Body of pancreas (tissue), 4 donors: Measurements from ENCODE around the gene OR6B2. TPM values are rescaled to one million over a fixed set of nuclear protein-coding genes. Genes with fewer than 3 reads are reported as not detected.

Experiments
- ATAC-seq: fragments of 150-250 bp; one replicate; pipeline ENCODE4 v1.9.1; 2016
- DNase-seq, 4 donors: peaks; one replicate each; pipeline ENCODE4 v3.0.0-alpha.2; 2019
- H3K27ac ChIP-seq, 4 donors: fragments of 200-600 bp; sonication (generic); 1 replicate in 3 of 4; 2 replicates in 1 of 4; pipeline versions ENCODE4 v1.5.1 to v1.6.1; 2016 to 2019; ENCODE audit warnings: mild to moderate bottlenecking in 1 of 4, mixed read lengths in 1 of 4, moderate library complexity in 1 of 4
- H3K27me3 ChIP-seq, 2 donors: fragments of 200-600 bp; sonication (generic); one replicate each; pipeline ENCODE4 v1.6.0; 2016; ENCODE audit warnings: mild to moderate bottlenecking in 1 of 2
- H3K36me3 ChIP-seq, 2 donors: fragments of 200-600 bp; sonication (generic); replicated peaks in 1 of 2; 2 replicates each; pipeline ENCODE4 v1.5.1; 2016; ENCODE audit warnings: low read depth in 2 of 2; ENCODE audit not compliant: insufficient read depth in 1 of 2
- H3K4me1 ChIP-seq: fragments of 200-600 bp; sonication (generic); one replicate; pipeline ENCODE4 v1.6.0; 2016
- H3K4me3 ChIP-seq, 2 donors: fragments of 200-600 bp; sonication (generic); 1 replicate in 1 of 2; 2 replicates in 1 of 2; pipeline ENCODE4 v1.5.1; 2016 to 2019
- H3K9me3 ChIP-seq, 3 donors: fragments of 200-600 bp; sonication (generic); 1 replicate in 2 of 3; 2 replicates in 1 of 3; pipeline ENCODE4 v1.5.1; 2016
- POLR2A ChIP-seq, 3 donors: fragments of 450-650 bp; IDR thresholded peaks; one replicate each; pipeline ENCODE4 v1.6.1; 2016; ENCODE audit warnings: antibody characterized with exemption in 3 of 3, mild to moderate bottlenecking in 2 of 3
- WGBS, 2 donors: methylation state at CpG; one replicate each; pipeline ENCODE4 v1.1.5; 2017; 5-methylcytosine and 5-hydroxymethylcytosine counted together
- intact Hi-C: fragments of 100-400 bp; cut with DNase I; formaldehyde crosslinking; loops from one replicate; pipeline ENCODE4 v1.15.1; 2023
- total RNA-seq, 2 donors: library from RNA; depleted of rRNA; stranded (reverse); fragments of >200 nt; gene quantifications; one replicate each; pipeline ENCODE4 v1.1.0, GENCODE V29; 2016
- TF ChIP-seq, protein P1 (sequence below), 7 experiments: fragments of 450-650 bp in 4 of 7; fragments of 200-600 bp in 3 of 7; sonication (generic) in 3 of 7; IDR thresholded peaks; one replicate each; pipeline ENCODE4 v1.5.1; 2016 to 2019; ENCODE audit warnings: antibody characterized with exemption in 7 of 7

Gene OR6B2
- total RNA-seq, 2 donors from 2014 or later, result not detected

DNA sequence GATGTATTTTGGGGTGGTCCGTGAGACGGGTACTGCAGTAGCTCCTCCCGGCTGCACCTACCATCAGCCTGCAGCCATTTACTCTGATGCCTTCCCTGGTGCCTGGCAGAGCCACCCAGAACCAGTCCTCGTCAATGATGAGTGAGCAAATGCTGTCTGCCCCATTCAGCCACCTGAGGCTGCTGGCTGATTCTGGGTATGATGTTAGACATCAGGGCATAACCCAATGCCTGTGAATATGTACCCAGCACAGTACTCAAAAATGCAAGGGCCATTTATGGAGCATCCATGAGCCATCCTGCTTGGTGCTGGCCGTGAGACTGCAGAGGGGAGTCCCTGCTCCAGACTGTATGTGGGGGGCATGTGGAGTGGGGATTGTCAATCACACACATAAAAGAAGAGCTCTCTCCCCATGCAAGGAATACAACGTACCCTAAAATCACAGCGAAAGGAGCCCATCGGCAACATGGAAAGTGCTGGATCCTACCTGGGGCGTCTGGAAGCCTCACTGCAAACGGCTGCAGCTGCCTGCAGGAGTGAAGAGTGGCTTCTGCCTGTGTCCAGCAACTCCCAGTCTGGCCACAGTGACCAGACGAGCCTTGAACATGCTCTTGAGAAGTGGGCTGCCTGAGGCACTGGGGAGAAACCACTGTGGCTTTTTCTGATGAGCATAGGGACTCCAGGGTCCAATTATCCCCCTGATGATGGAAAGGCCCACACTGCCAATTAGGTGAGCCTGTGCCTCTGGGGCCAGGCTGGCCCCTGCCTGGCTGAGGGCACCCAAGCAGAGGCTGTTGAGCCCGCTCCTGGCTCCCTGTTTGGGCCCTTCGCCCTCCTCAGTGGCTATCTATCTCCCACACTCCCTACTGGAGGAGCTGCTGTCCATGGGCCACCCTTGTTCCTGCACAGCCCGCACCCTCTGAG, 2.4 kb upstream of the OR6B2 start:
- no peak for DNase-seq
- no peak for ATAC-seq

DNA sequence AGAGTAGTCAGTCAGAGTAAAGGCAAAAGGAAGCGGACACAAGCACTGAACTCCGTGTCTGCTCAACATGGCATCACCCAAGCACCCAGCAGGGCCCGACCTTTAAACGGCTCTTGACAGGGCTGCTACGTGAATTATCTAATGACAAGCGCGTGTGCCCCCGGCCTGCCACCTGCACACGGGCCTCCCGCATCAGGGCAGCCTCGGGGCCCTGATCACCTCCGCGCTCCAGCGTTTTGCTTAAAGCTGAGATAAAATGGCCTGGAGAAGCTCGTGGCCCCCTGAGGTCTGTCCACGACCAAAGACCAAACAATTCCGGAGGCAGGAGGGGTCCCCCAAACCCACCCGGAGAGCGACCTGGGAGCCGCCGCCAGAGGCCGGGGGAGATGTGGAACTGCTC, 5.5 kb downstream of the OR6B2 start:
- Histone ChIP-seq H3K36me3 (peaks cover 0 to 11% of the 10 kb centered on the region in 2 donors), H3K27me3 (no peaks in the 10 kb centered on the region), H3K4me1 (peaks cover 18% of the 10 kb centered on the region), H3K9me3 (no peaks in the 10 kb centered on the region), H3K4me3 (peak overlapping the region; percentile 79 to 99), H3K27ac (peak overlapping the region; percentile 80 to 98 (median 92))
- WGBS, 2 donors, result 0% methylated on average over 5 to 22 of the region's 22 CpGs
- peak in 1 of 4 donors; percentile 18 for DNase-seq
- no peak for ATAC-seq
- intact Hi-C loops, result no loop called here
- no peak for TF ChIP-seq POLR2A (IDR thresholded peaks at IDR 0.05)
- TF ChIP-seq, protein P1, sequence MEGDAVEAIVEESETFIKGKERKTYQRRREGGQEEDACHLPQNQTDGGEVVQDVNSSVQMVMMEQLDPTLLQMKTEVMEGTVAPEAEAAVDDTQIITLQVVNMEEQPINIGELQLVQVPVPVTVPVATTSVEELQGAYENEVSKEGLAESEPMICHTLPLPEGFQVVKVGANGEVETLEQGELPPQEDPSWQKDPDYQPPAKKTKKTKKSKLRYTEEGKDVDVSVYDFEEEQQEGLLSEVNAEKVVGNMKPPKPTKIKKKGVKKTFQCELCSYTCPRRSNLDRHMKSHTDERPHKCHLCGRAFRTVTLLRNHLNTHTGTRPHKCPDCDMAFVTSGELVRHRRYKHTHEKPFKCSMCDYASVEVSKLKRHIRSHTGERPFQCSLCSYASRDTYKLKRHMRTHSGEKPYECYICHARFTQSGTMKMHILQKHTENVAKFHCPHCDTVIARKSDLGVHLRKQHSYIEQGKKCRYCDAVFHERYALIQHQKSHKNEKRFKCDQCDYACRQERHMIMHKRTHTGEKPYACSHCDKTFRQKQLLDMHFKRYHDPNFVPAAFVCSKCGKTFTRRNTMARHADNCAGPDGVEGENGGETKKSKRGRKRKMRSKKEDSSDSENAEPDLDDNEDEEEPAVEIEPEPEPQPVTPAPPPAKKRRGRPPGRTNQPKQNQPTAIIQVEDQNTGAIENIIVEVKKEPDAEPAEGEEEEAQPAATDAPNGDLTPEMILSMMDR (IDR thresholded peaks at IDR 0.05), result no peak

More for the DNA sequence above, 2.4 kb upstream of the OR6B2 start:
- WGBS, 2 donors, result 48 to 55% methylated on average over 9 to 14 of the region's 14 CpGs
- Histone ChIP-seq H3K27ac (no peak overlapping the region), H3K4me3 (no peak overlapping the region), H3K36me3 (no peaks in the 10 kb centered on the region), H3K4me1 (no peaks in the 10 kb centered on the region), H3K27me3 (no peaks in the 10 kb centered on the region), H3K9me3 (no peaks in the 10 kb centered on the region)
- intact Hi-C loops, result no loop called here
- TF ChIP-seq, protein P1 (IDR thresholded peaks at IDR 0.05), result no peak
- TF ChIP-seq POLR2A (IDR thresholded peaks at IDR 0.05), result no peak

DNA sequence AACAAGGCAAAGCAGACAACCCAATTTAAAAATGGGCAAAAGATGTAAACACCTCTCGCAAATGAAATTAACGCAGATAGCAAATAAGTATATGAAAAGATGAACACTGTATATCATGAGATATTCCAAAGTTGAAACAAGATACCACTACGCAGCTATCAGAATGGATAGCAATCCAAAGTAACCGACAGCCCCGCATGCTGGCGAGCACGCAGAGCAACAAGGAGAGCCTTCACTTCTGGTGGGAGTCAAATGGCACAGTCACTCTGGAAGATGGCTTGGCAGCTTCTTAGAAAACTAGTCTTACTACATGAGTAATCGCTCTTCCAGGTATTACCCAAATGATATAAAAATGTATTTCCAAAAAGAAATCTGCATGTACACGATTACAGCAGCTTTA, 6.4 kb downstream of the OR6B2 start:
- 64 to 66% methylated on average over 9 of the region's 9 CpGs for WGBS, 2 donors
- no peak for DNase-seq
- intact Hi-C loops, result no loop called here
- H3K36me3 ChIP-seq, result peaks cover 0 to 13% of the 10 kb centered on the region in 2 donors
- H3K9me3 ChIP-seq, result no peaks in the 10 kb centered on the region
- ATAC-seq, result no peak
- H3K27me3 ChIP-seq, result no peaks in the 10 kb centered on the region
- TF ChIP-seq, protein P1 (IDR thresholded peaks at IDR 0.05), result no peak
- no peak for TF ChIP-seq POLR2A (IDR thresholded peaks at IDR 0.05)
- H3K27ac ChIP-seq, result no peak overlapping the region
- H3K4me1 ChIP-seq, result peaks cover 18% of the 10 kb centered on the region
- H3K4me3 ChIP-seq, result no peak overlapping the region

DNA sequence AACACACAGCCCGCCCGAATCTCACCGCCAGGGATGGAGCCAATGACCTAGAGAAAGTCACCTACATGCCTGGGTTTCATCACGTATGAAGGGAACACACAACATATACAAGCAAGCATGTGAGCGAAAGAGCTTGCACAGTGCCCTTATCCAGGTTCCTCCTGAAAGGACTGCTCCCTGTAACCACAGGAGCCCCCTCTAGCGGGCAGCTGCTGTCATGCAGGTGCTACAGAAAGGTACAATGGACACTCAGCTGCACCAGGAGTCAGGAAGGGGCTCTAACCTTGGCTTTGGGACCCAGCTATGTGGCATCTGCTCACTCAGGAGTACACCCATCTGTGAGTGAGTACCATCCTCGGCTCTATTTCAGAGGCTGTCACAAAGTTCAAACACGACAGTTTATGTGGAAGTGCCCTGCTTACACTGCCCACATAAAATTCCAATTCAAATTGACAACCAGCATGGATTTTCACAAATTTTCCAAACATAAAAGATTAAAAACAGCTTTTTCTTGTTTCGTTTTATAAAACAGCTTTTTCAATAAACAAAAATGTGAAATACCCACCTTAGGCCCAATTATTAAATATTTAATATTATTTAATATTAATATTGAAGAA, 8.6 kb downstream of the OR6B2 start:
- 52 to 58% methylated on average over 7 to 9 of the region's 9 CpGs for WGBS, 2 donors
- peaks cover 18% of the 10 kb centered on the region for H3K4me1 ChIP-seq
- H3K27me3 ChIP-seq, result no peaks in the 10 kb centered on the region
- H3K27ac ChIP-seq, result no peak overlapping the region
- H3K36me3 ChIP-seq, result peaks cover 6 to 22% of the 10 kb centered on the region in 2 donors
- ATAC-seq (no peak), DNase-seq (peak; percentile 66 to 79 (median 69))
- intact Hi-C loops, result no loop called here
- no peak for TF ChIP-seq POLR2A (IDR thresholded peaks at IDR 0.05)
- TF ChIP-seq, protein P1 (IDR thresholded peaks at IDR 0.05), result peak; percentile 43 to 68 (median 49)
- no peaks in the 10 kb centered on the region for H3K9me3 ChIP-seq
- no peak overlapping the region for H3K4me3 ChIP-seq
